H1 (cell line): ENCODE measurements around the gene ZNF646. TPM values are rescaled to one million over a fixed set of nuclear protein-coding genes. Genes with fewer than 3 reads are reported as not detected.

Experiments used
- CTCF ChIA-PET: fragments of 300-600 bp; sonication (Branson Sonifier 250); formaldehyde crosslinking; loops from one replicate; lab custom pipeline; 2021; ENCODE audit not compliant: partially characterized antibody; lab: Charles Lee
- POLR2A ChIA-PET: fragments of 300-600 bp; sonication (Branson Sonifier 250); formaldehyde crosslinking; loops from one replicate; lab custom pipeline; 2021; ENCODE audit warnings: inconsistent platforms; ENCODE audit not compliant: partially characterized antibody; lab: Charles Lee
- DNase-seq, 2 experiments: peaks; one replicate each; pipeline versions ENCODE4 v3.0.0 to v3.0.0-alpha.2; 2010 to 2022; ENCODE audit warnings: low spot score in 2 of 2, low read depth in 1 of 2, mixed read lengths in 1 of 2
- FAIRE-seq: peaks from 2 replicates; lab custom pipeline; 2011; peaks lifted over from hg19 to GRCh38; lab: Jason Lieb, UNC
- H2AFZ ChIP-seq: 2 replicates; pipeline ENCODE4 v1.8.1; 2012; ENCODE audit warnings: low read length, inconsistent platforms
- H2AK5ac ChIP-seq: 2 replicates; pipeline ENCODE4 v1.6.1; 2013; ENCODE audit warnings: low read depth, low read length
- H2BK120ac ChIP-seq: replicated peaks from 2 replicates; pipeline ENCODE3; 2013; ENCODE audit warnings: low read depth, low read length, inconsistent platforms
- H2BK12ac ChIP-seq: 2 replicates; pipeline ENCODE4 v1.6.1; 2013; ENCODE audit warnings: low read depth, low read length
- H2BK15ac ChIP-seq: 2 replicates; pipeline ENCODE4 v1.6.1; 2013; ENCODE audit warnings: low read length
- H2BK20ac ChIP-seq: 2 replicates; pipeline ENCODE4 v1.6.1; 2013; ENCODE audit warnings: low read length
- H2BK5ac ChIP-seq: 2 replicates; pipeline ENCODE4 v1.6.1; 2013; ENCODE audit warnings: low read depth, low read length
- H3K14ac ChIP-seq: 2 replicates; pipeline ENCODE4 v1.6.1; 2013; ENCODE audit warnings: inconsistent platforms; ENCODE audit not compliant: insufficient read length
- H3K18ac ChIP-seq: 2 replicates; pipeline ENCODE4 v1.6.1; 2013; ENCODE audit warnings: low read length; ENCODE audit errors: extremely low read depth
- H3K23ac ChIP-seq: 2 replicates; pipeline ENCODE4 v1.6.1; 2013; ENCODE audit warnings: inconsistent platforms; ENCODE audit not compliant: insufficient read length
- H3K23me2 ChIP-seq: 2 replicates; pipeline ENCODE4 v1.6.1; 2013; ENCODE audit warnings: low read depth, low read length
- H3K27ac ChIP-seq: 2 replicates; pipeline ENCODE4 v1.6.1; 2011; ENCODE audit warnings: low read depth, low read length, inconsistent platforms
- H3K27me3 ChIP-seq, 4 experiments: replicated peaks in 1 of 4; 1 replicate in 1 of 4; 2 replicates in 3 of 4; pipeline versions ENCODE4 v1.6.1 to v1.8.1; 2011 to 2013; ENCODE audit warnings: low read length in 3 of 4, mild to moderate bottlenecking in 3 of 4, inconsistent platforms in 2 of 4, mixed read lengths in 2 of 4, moderate library complexity in 1 of 4; ENCODE audit not compliant: control insufficient read depth in 3 of 4, insufficient read depth in 3 of 4; ENCODE audit errors: extremely low read depth in 1 of 4
- H3K36me3 ChIP-seq, 4 experiments: 2 replicates each; pipeline versions ENCODE4 v1.6.1 to v1.8.1; 2011 to 2013; ENCODE audit warnings: mild to moderate bottlenecking in 4 of 4, low read length in 3 of 4, moderate library complexity in 2 of 4, control low read depth in 1 of 4, inconsistent platforms in 1 of 4; ENCODE audit not compliant: insufficient read depth in 4 of 4, control insufficient read depth in 2 of 4
- H3K4ac ChIP-seq: replicated peaks from 2 replicates; pipeline ENCODE3; 2013; ENCODE audit warnings: low read length, low read depth, mixed read lengths, inconsistent platforms; ENCODE audit not compliant: insufficient read length
- H3K4me1 ChIP-seq, 4 experiments: replicated peaks in 1 of 4; 1 replicate in 1 of 4; 2 replicates in 3 of 4; pipeline versions ENCODE4 v1.6.1 to v1.8.1; 2011 to 2013; ENCODE audit warnings: low read length in 3 of 4, inconsistent platforms in 2 of 4, mixed read lengths in 1 of 4; ENCODE audit not compliant: insufficient read depth in 4 of 4, control insufficient read depth in 3 of 4
- H3K4me2 ChIP-seq, 2 experiments: 2 replicates each; pipeline versions ENCODE4 v1.6.1 to v1.8.1; 2011 to 2013; ENCODE audit warnings: low read depth in 2 of 2, low read length in 2 of 2, control low read depth in 1 of 2, inconsistent platforms in 1 of 2, mild to moderate bottlenecking in 1 of 2; ENCODE audit not compliant: insufficient read depth in 1 of 2
- H3K4me3 ChIP-seq, 4 experiments: fragments of 200-600, 300-600 bp in 1 of 4; sonication (generic), shearing (Covaris generic), sonication (Bioruptor Twin) in 1 of 4; 2 replicates each; pipeline versions ENCODE4 v1.5.1 to v1.8.1; 2011 to 2016; ENCODE audit warnings: low read length in 4 of 4, low read depth in 3 of 4, control low read depth in 2 of 4, inconsistent platforms in 2 of 4, mild to moderate bottlenecking in 2 of 4, mixed read lengths in 1 of 4, moderate library complexity in 1 of 4; ENCODE audit not compliant: insufficient read depth in 2 of 4; ENCODE audit errors: extremely low read depth in 1 of 4
- H3K56ac ChIP-seq: replicated peaks from 2 replicates; pipeline ENCODE3; 2013; ENCODE audit warnings: low read depth, mild to moderate bottlenecking, mixed read lengths, low read length, inconsistent platforms; ENCODE audit not compliant: insufficient read length
- H3K79me1 ChIP-seq: 2 replicates; pipeline ENCODE4 v1.6.1; 2013; ENCODE audit warnings: low read depth, low read length, control low read depth
- H3K79me2 ChIP-seq, 2 experiments: 2 replicates each; pipeline versions ENCODE4 v1.6.1 to v1.8.1; 2012 to 2013; ENCODE audit warnings: low read length in 2 of 2, mild to moderate bottlenecking in 2 of 2, inconsistent platforms in 1 of 2; ENCODE audit not compliant: insufficient read depth in 2 of 2, control insufficient read depth in 1 of 2
- H3K9ac ChIP-seq, 4 experiments: replicated peaks in 1 of 4; 1 replicate in 1 of 4; 2 replicates in 3 of 4; pipeline versions ENCODE4 v1.6.1 to v1.8.1; 2011 to 2013; ENCODE audit warnings: low read depth in 3 of 4, low read length in 3 of 4, control low read depth in 2 of 4, mild to moderate bottlenecking in 2 of 4, moderate library complexity in 2 of 4, inconsistent platforms in 1 of 4; ENCODE audit errors: extremely low read depth in 1 of 4
- H3K9me3 ChIP-seq, 2 experiments: 2 replicates each; pipeline versions ENCODE4 v1.6.1 to v1.8.1; 2012 to 2013; ENCODE audit warnings: mild to moderate bottlenecking in 2 of 2, moderate library complexity in 2 of 2, control low read depth in 1 of 2, inconsistent platforms in 1 of 2, low read depth in 1 of 2, low read length in 1 of 2, mixed read lengths in 1 of 2; ENCODE audit not compliant: insufficient read depth in 2 of 2
- H4K20me1 ChIP-seq, 2 experiments: replicated peaks in 1 of 2; 2 replicates each; pipeline versions ENCODE3 to v1.8.1; 2011 to 2013; ENCODE audit warnings: inconsistent platforms in 2 of 2, low read length in 2 of 2, mild to moderate bottlenecking in 1 of 2; ENCODE audit not compliant: insufficient read depth in 2 of 2, control insufficient read depth in 1 of 2
- H4K5ac ChIP-seq: 2 replicates; pipeline ENCODE4 v1.6.1; 2013; ENCODE audit warnings: low read length, low read depth, mixed read lengths, inconsistent platforms; ENCODE audit not compliant: insufficient read length
- H4K8ac ChIP-seq: 2 replicates; pipeline ENCODE4 v1.8.0; 2013; ENCODE audit warnings: mild to moderate bottlenecking, moderate library complexity, low read length, inconsistent platforms; ENCODE audit not compliant: insufficient read depth; ENCODE audit errors: extremely low read depth
- H4K91ac ChIP-seq: replicated peaks from 2 replicates; pipeline ENCODE3; 2013; ENCODE audit warnings: low read length, mixed read lengths, inconsistent platforms; ENCODE audit not compliant: insufficient read length
- ATF3 ChIP-seq: IDR thresholded peaks from 2 replicates; pipeline ENCODE4 v1.6.1; 2011; ENCODE audit warnings: low read depth, mild to moderate bottlenecking, low read length; ENCODE audit not compliant: insufficient read depth
- E2F6 ChIP-seq: IDR thresholded peaks from 2 replicates; pipeline ENCODE4 v1.6.1; 2012; ENCODE audit warnings: inconsistent platforms
- HDAC2 ChIP-seq, 2 experiments: fragments of 300-600 bp in 1 of 2; sonication (generic) in 1 of 2; IDR thresholded peaks; 2 replicates each; pipeline ENCODE4 v1.6.1; 2011 to 2012; ENCODE audit warnings: low read depth in 2 of 2, low read length in 2 of 2, mild to moderate bottlenecking in 2 of 2, moderate library complexity in 2 of 2, borderline replicate concordance in 1 of 2, inconsistent platforms in 1 of 2
- JUND ChIP-seq: IDR thresholded peaks from 2 replicates; pipeline ENCODE4 v1.6.1; 2011; ENCODE audit warnings: mild to moderate bottlenecking, improper control_type of control experiment, low read length
- KDM4A ChIP-seq: IDR thresholded peaks from one replicate; pipeline ENCODE4 v1.7.1; 2012; ENCODE audit warnings: low read depth, mild to moderate bottlenecking, moderate library complexity, low read length, inconsistent platforms; ENCODE audit not compliant: severe bottlenecking
- SRF ChIP-seq: IDR thresholded peaks from 2 replicates; pipeline ENCODE4 v1.6.1; 2011; ENCODE audit warnings: mild to moderate bottlenecking, low read depth, low read length, moderate library complexity
- SUZ12 ChIP-seq: fragments of 200-600 bp; sonication (generic); IDR thresholded peaks from 2 replicates; pipeline ENCODE4 v1.6.1; 2012; ENCODE audit warnings: mild to moderate bottlenecking, inconsistent platforms, low read length, moderate library complexity, mixed read lengths
- TEAD4 ChIP-seq: IDR thresholded peaks from 2 replicates; pipeline ENCODE4 v1.6.1; 2012; ENCODE audit warnings: low read depth, low read length, inconsistent platforms, mixed read lengths
- ZNF274 ChIP-seq: IDR thresholded peaks from 2 replicates; pipeline ENCODE4 v1.7.0; 2012; ENCODE audit warnings: low read length, borderline replicate concordance; ENCODE audit errors: extremely low read depth
- WGBS, 2 experiments: shearing (Covaris generic) in 1 of 2; methylation state at CpG; one replicate each; pipeline versions ENCODE4 v1.1.6 to v1.1.7; 2013 to 2015; ENCODE audit warnings: low lambda C conversion rate in 2 of 2, mixed read lengths in 2 of 2, inconsistent platforms in 1 of 2, low coverage in 1 of 2, missing lambda C conversion rate in 1 of 2; ENCODE audit not compliant: insufficient replicate concordance in 2 of 2, insufficient coverage in 1 of 2, insufficient read length in 1 of 2; ENCODE audit errors: extremely low coverage in 1 of 2, missing lambda C conversion rate in 1 of 2; 5-methylcytosine and 5-hydroxymethylcytosine counted together
- polyA plus RNA-seq, 7 experiments: library from polyadenylated mRNA; depleted of rRNA in 3 of 7; stranded (reverse) in 5 of 7; unstranded in 2 of 7; fragments of >200 nt in 5 of 7; fragments of 200-250 nt in 2 of 7; gene quantifications; 1 replicate in 5 of 7; 2 replicates in 1 of 7; 4 replicates in 1 of 7; pipeline versions ENCODE4 v1.2.1 to v1.2.3, GENCODE V29; 2011 to 2013; ENCODE audit warnings: missing spikeins in 2 of 7, mixed read lengths in 2 of 7
- total RNA-seq: library from RNA; stranded (reverse); fragmentation: NEBNext Ultra II Directional; extraction: Animal tissue kit (Norgen Biotek cat#: 25700); gene quantifications from 2 replicates; pipeline ENCODE4 v1.2.1, GENCODE V29; 2021

Gene ZNF646
- total and polyA plus RNA-seq, 2 of the 8 experiments (the other 6 are each of a cell fraction or from before 2014, with no cell fraction given) = 6.5 to 25.0 TPM

GRCh38 chr16:31112711-31113110 lies 38.5 kb downstream of the ZNF646 start:
- Histone ChIP-seq H3K18ac (no peak overlapping the region), H4K8ac (no peak overlapping the region), H3K27me3 (no peaks in the 10 kb centered on the region), H3K4me2 (no peak overlapping the region), H3K79me1 (no peaks in the 10 kb centered on the region; the same call in 1 of the 2 replicates), H2AK5ac (no peak overlapping the region), H4K20me1 (no peaks in the 10 kb centered on the region), H3K23ac (no peak overlapping the region), H3K79me2 (no peaks in the 10 kb centered on the region), H3K23me2 (peaks cover 8% of the 10 kb centered on the region), H3K9me3 (no peaks in the 10 kb centered on the region), H2BK15ac (no peak overlapping the region), H3K9ac (no peak overlapping the region), H4K5ac (no peak overlapping the region), H2BK12ac (no peak overlapping the region), H3K14ac (no peak overlapping the region), H3K4me1 (peaks cover 0 to 3% (median 0%) of the 10 kb centered on the region in 4 experiments; a peak in 1 of 7 replicates), H4K91ac (no peak overlapping the region), H2BK120ac (no peak overlapping the region), H3K4ac (no peak overlapping the region), H2BK20ac (no peak overlapping the region), H3K36me3 (peaks cover 2 to 18% (median 12%) of the 10 kb centered on the region in 4 experiments; a peak in 5 of 8 replicates), H2AFZ (no peak overlapping the region), H3K27ac (no peak overlapping the region), H2BK5ac (no peak overlapping the region), H3K4me3 (no peak overlapping the region), H3K56ac (no peak overlapping the region)
- 74% methylated on average over 2 of the region's 2 CpGs; no CpG with 5 or more reads in 1 of the 2 experiments for WGBS, 2 experiments
- CTCF ChIA-PET = interaction anchor here (1.2 kb wide), 1 partner anchor 128 kb away, joined by 4 read pairs; the partner anchor contains the start of gene HSD3B7
- POLR2A ChIA-PET = interaction anchor here (0.6 to 29.9 kb wide), 7 partner anchors 24 to 89 kb away, joined by 3 to 713 read pairs (median 5); partner anchors contain the start of genes FUS, PRSS36, PRSS8 and PYCARD
- DNase-seq (no peak), FAIRE-seq (no peak)
- TF ChIP-seq HDAC2 (IDR thresholded peaks at IDR 0.05; ENCODE audit: borderline replicate concordance in 1 of 2, low read depth in 2 of 2, low read length in 2 of 2) (no peak), E2F6 (no peak), KDM4A (no peak), TEAD4 (no peak), SRF (no peak), JUND (no peak), ATF3 (no peak), ZNF274 (no peak), SUZ12 (no peak)
